Lower lobe of right lung (tissue), 2 donors: ENCODE results near the gene NRDC. TPM values are rescaled to one million over a fixed set of nuclear protein-coding genes. Genes with fewer than 3 reads are reported as not detected.

Experiments
- ATAC-seq, 2 donors: fragments of 200-7000 bp; cut with Tn5 transposase; one replicate each; pipeline ENCODE4 v1.9.1; 2020 to 2022; ENCODE audit warnings: mild to moderate bottlenecking in 2 of 2, moderate library complexity in 2 of 2
- DNase-seq: peaks from one replicate; pipeline ENCODE4 v3.0.0-alpha.2; 2020
- H3K27ac ChIP-seq: fragments of 200-600 bp; one replicate; pipeline ENCODE4 v1.8.0; 2022
- H3K27me3 ChIP-seq: fragments of 200-600 bp; one replicate; pipeline ENCODE4 v1.8.0; 2022; ENCODE audit warnings: low read depth
- H3K36me3 ChIP-seq: fragments of 200-600 bp; one replicate; pipeline ENCODE4 v1.8.0; 2022; ENCODE audit warnings: mild to moderate bottlenecking
- H3K4me1 ChIP-seq: fragments of 200-600 bp; one replicate; pipeline ENCODE4 v1.8.0; 2022
- H3K4me3 ChIP-seq: fragments of 200-600 bp; one replicate; pipeline ENCODE4 v1.8.0; 2022; ENCODE audit warnings: mild to moderate bottlenecking
- H3K9me3 ChIP-seq: fragments of 200-600 bp; one replicate; pipeline ENCODE4 v1.8.0; 2022
- intact Hi-C: fragments of 100-400 bp; cut with DNase I; formaldehyde crosslinking; loops from one replicate; pipeline ENCODE4 v1.11.0; 2022
- total RNA-seq: library from RNA; stranded (reverse); fragmentation: NEBNext Ultra II Directional; extraction: Animal tissue kit (Norgen Biotek cat#: 25700); gene quantifications from one replicate; pipeline ENCODE4 v1.2.1, GENCODE V29; 2021
- TF ChIP-seq, protein P1 (sequence below): fragments of 200-600 bp; IDR thresholded peaks from one replicate; pipeline ENCODE4 v1.8.0; 2022; ENCODE audit warnings: antibody characterized with exemption, mild to moderate bottlenecking
- donor health status: DM: no; HTN: yes; CAD: no; lungs with severe emphysema.

The NRDC gene
- total RNA-seq, 1 donor from 2014 or later = 115 TPM

DNA sequence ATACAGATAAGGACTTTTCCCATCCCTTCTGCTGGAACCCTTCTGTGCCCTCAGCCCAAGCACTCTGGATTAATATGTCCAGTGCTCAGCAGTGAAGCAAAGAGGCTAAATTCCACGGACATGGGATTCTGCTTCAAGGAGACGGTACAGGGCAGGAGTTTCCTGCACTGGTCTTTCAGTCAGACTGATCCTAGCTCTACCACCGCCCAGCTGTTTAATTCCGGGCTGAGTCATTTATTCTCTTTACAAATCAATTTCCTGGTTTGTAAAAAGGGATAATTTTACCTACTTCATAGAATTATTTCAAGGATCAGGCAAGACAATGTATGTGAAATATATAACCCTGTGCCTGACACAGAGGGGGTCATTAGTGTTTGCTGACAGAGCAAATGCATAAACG lies 41.6 kb upstream of the NRDC start:
- DNase-seq = no peak
- no peak for ATAC-seq
- Histone ChIP-seq H3K4me3 (no peak overlapping the region), H3K4me1 (no peaks in the 10 kb centered on the region), H3K27me3 (peaks cover 23% of the 10 kb centered on the region), H3K9me3 (no peaks in the 10 kb centered on the region), H3K27ac (no peak overlapping the region), H3K36me3 (no peaks in the 10 kb centered on the region)
- intact Hi-C loops = no loop called here
- TF ChIP-seq, protein P1, sequence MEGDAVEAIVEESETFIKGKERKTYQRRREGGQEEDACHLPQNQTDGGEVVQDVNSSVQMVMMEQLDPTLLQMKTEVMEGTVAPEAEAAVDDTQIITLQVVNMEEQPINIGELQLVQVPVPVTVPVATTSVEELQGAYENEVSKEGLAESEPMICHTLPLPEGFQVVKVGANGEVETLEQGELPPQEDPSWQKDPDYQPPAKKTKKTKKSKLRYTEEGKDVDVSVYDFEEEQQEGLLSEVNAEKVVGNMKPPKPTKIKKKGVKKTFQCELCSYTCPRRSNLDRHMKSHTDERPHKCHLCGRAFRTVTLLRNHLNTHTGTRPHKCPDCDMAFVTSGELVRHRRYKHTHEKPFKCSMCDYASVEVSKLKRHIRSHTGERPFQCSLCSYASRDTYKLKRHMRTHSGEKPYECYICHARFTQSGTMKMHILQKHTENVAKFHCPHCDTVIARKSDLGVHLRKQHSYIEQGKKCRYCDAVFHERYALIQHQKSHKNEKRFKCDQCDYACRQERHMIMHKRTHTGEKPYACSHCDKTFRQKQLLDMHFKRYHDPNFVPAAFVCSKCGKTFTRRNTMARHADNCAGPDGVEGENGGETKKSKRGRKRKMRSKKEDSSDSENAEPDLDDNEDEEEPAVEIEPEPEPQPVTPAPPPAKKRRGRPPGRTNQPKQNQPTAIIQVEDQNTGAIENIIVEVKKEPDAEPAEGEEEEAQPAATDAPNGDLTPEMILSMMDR = no peak

GRCh38 chr1:51919684-51920083 lies 41.2 kb upstream of the NRDC start:
- ATAC-seq (no peak), DNase-seq (no peak)
- Histone ChIP-seq H3K4me1 (no peaks in the 10 kb centered on the region), H3K27ac (no peak overlapping the region), H3K36me3 (no peaks in the 10 kb centered on the region), H3K9me3 (no peaks in the 10 kb centered on the region), H3K4me3 (no peak overlapping the region), H3K27me3 (peaks cover 23% of the 10 kb centered on the region)
- intact Hi-C loops = no loop called here
- TF ChIP-seq, protein P1 = no peak

GRCh38 chr1:51916587-51917405 lies 38.3 kb upstream of the NRDC start:
- H3K27me3 ChIP-seq = peaks cover 17% of the 10 kb centered on the region
- no peaks in the 10 kb centered on the region for H3K9me3 ChIP-seq
- no peaks in the 10 kb centered on the region for H3K4me1 ChIP-seq
- DNase-seq = no peak
- no peaks in the 10 kb centered on the region for H3K36me3 ChIP-seq
- intact Hi-C loops = no loop called here
- TF ChIP-seq, protein P1 = no peak
- no peak for ATAC-seq
- no peak overlapping the region for H3K4me3 ChIP-seq
- no peak overlapping the region for H3K27ac ChIP-seq

- TF ChIP-seq, protein P1 = no peak
- H3K27ac ChIP-seq = no peak overlapping the region
- H3K4me1 ChIP-seq = no peaks in the 10 kb centered on the region
- no peak overlapping the region for H3K4me3 ChIP-seq
- ATAC-seq (no peak), DNase-seq (no peak)
- intact Hi-C loops = no loop called here
- H3K27me3 ChIP-seq = peaks cover 17% of the 10 kb centered on the region
- no peaks in the 10 kb centered on the region for H3K9me3 ChIP-seq
- no peaks in the 10 kb centered on the region for H3K36me3 ChIP-seq
Observed at GRCh38 chr1:51915951-51916350, 37.4 kb upstream of the NRDC start.

DNA sequence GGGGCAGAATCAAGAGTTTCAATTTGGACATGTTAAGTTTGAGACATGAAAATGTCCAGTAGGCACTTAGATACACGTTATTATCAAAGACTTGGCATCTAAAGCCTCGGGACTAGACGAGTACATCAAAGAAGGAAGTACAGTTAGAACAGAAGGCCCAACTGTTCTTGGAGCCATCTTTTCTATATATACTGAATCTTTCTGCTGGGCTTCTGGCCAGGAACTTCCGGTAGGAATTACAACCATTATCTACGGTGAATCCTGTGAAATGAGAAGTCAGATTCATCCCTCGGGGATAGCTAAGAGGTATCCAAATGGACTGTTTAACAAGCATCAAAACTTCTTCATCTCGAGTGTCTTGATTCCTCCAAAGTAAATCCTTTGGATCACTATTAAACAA lies 34.4 kb upstream of the NRDC start:
- Histone ChIP-seq H3K4me3 (no peak overlapping the region), H3K27me3 (peaks cover 23% of the 10 kb centered on the region), H3K9me3 (no peaks in the 10 kb centered on the region), H3K27ac (no peak overlapping the region), H3K4me1 (no peaks in the 10 kb centered on the region), H3K36me3 (no peaks in the 10 kb centered on the region)
- TF ChIP-seq, protein P1 = no peak
- intact Hi-C loops = no loop called here
- ATAC-seq (no peak), DNase-seq (no peak)
